HUES6 (cell line): ENCODE measurements around the gene FAF1.
"Not testable (repeated sequence)": the region's sequence is repeated elsewhere in the genome, so short reads cannot be mapped to it uniquely, and the experiment has no call there.

Source experiments
- H3K27ac ChIP-seq: 2 replicates; pipeline ENCODE4 v1.7.0; 2013; ENCODE audit warnings: low read depth, mild to moderate bottlenecking, low read length, inconsistent platforms
- H3K27me3 ChIP-seq: 2 replicates; pipeline ENCODE4 v1.6.1; 2013; ENCODE audit warnings: low read length; ENCODE audit not compliant: control insufficient read depth, insufficient read depth
- H3K36me3 ChIP-seq: 2 replicates; pipeline ENCODE4 v1.6.1; 2013; ENCODE audit warnings: low read length; ENCODE audit not compliant: control insufficient read depth, insufficient read depth
- H3K4me1 ChIP-seq: 2 replicates; pipeline ENCODE4 v1.6.1; 2013; ENCODE audit warnings: low read length; ENCODE audit not compliant: control insufficient read depth, insufficient read depth
- H3K4me3 ChIP-seq: 2 replicates; pipeline ENCODE4 v1.5.1; 2013; ENCODE audit warnings: low read depth, low read length
- H3K9ac ChIP-seq: one replicate; pipeline ENCODE4 v1.6.1; 2013; ENCODE audit warnings: mild to moderate bottlenecking, low read length
- H3K9me3 ChIP-seq: 2 replicates; pipeline ENCODE4 v1.6.1; 2013; ENCODE audit warnings: low read depth, low read length; ENCODE audit not compliant: control insufficient read depth, insufficient read depth

FAF1 gene

GRCh38 chr1:50930965-50931737 lies 28.9 kb downstream of the FAF1 start:
- no peaks in the 10 kb centered on the region for H3K36me3 ChIP-seq
- no peaks in the 10 kb centered on the region for H3K9me3 ChIP-seq
- no peak overlapping the region for H3K4me3 ChIP-seq
- H3K27ac ChIP-seq: no peak overlapping the region
- peaks cover 5% of the 10 kb centered on the region; the same call in 1 of the 2 replicates for H3K4me1 ChIP-seq
- no peaks in the 10 kb centered on the region for H3K27me3 ChIP-seq
- no peak overlapping the region for H3K9ac ChIP-seq

DNA sequence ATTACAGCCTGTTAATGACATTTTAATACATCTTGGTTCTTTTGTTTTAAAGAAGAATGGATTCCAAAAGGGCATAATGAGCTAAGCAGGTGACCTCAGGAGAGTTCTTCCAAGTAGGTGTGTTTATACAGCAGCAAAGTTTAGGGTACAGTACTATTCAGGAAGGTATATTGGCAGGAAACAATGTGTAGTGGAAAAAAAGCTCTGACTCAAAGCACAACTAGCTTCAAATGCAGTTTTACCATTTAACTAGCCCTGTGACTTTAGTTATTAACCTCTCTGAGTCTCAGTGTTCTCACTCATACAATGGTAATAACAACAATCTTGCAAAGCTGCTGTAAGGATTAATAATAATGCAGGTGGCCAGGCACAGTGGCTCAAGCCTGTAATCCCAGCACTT lies 29.9 kb downstream of the FAF1 start:
- Histone ChIP-seq H3K9ac (no peak overlapping the region), H3K4me3 (no peak overlapping the region), H3K27ac (no peak overlapping the region), H3K27me3 (no peaks in the 10 kb centered on the region), H3K36me3 (no peaks in the 10 kb centered on the region), H3K4me1 (no peaks in the 10 kb centered on the region), H3K9me3 (no peaks in the 10 kb centered on the region)

DNA sequence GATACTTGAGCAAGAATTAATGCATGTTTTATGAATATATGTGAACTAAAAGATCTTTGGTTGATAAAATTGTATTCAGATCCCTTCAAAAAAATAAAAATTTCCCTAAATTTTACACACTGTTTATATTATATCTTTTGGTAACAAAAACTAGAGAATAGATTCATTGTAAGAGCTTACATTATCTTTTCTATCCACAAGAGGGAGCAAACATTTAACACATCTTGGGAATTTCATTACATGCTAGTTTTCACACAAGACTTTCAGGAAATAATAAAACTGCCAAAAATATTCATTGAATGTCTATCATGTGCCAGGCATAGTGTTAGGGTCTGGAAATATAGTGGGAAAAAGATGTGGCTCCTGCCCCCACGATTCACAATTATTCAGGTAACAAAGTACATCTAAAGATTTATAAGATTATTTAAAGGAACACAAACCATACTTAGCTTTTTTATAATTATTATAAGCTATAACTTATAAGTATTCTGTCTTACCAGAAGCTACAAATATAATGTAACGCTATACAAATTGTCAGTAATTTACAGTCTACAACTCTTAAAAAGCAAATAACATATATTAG lies 30.6 kb downstream of the FAF1 start:
- no peak overlapping the region for H3K9ac ChIP-seq
- H3K27me3 ChIP-seq: no peaks in the 10 kb centered on the region
- H3K9me3 ChIP-seq: peaks cover under 1% of the 10 kb centered on the region; the same call in 1 of the 2 replicates
- no peaks in the 10 kb centered on the region for H3K4me1 ChIP-seq
- H3K27ac ChIP-seq: no peak overlapping the region
- no peaks in the 10 kb centered on the region for H3K36me3 ChIP-seq
- H3K4me3 ChIP-seq: no peak overlapping the region

GRCh38 chr1:50923564-50923963 lies 36.5 kb downstream of the FAF1 start:
- Histone ChIP-seq H3K4me3 (no peak overlapping the region), H3K27me3 (no peaks in the 10 kb centered on the region), H3K9me3 (peaks cover 5% of the 10 kb centered on the region; the same call in 1 of the 2 replicates), H3K9ac (no peak overlapping the region), H3K36me3 (no peaks in the 10 kb centered on the region), H3K27ac (no peak overlapping the region), H3K4me1 (no peaks in the 10 kb centered on the region)

GRCh38 chr1:50921029-50921428 lies 39.0 kb downstream of the FAF1 start:
- no peak overlapping the region for H3K27ac ChIP-seq

GRCh38 chr1:50920409-50920808 lies 39.7 kb downstream of the FAF1 start:
- H3K9ac ChIP-seq: no peak overlapping the region
- no peaks in the 10 kb centered on the region for H3K4me1 ChIP-seq
- no peaks in the 10 kb centered on the region for H3K36me3 ChIP-seq
- H3K4me3 ChIP-seq: no peak overlapping the region
- no peak overlapping the region for H3K27ac ChIP-seq
- peaks cover 5% of the 10 kb centered on the region; the same call in 1 of the 2 replicates for H3K9me3 ChIP-seq
- H3K27me3 ChIP-seq: no peaks in the 10 kb centered on the region

More at GRCh38 chr1:50921029-50921428, 39.0 kb downstream of the FAF1 start:
- H3K27me3 ChIP-seq: no peaks in the 10 kb centered on the region
- no peaks in the 10 kb centered on the region for H3K36me3 ChIP-seq
- H3K4me3 ChIP-seq: no peak overlapping the region
- H3K4me1 ChIP-seq: no peaks in the 10 kb centered on the region
- no peak overlapping the region for H3K9ac ChIP-seq
- H3K9me3 ChIP-seq: peaks cover 5% of the 10 kb centered on the region; the same call in 1 of the 2 replicates

DNA sequence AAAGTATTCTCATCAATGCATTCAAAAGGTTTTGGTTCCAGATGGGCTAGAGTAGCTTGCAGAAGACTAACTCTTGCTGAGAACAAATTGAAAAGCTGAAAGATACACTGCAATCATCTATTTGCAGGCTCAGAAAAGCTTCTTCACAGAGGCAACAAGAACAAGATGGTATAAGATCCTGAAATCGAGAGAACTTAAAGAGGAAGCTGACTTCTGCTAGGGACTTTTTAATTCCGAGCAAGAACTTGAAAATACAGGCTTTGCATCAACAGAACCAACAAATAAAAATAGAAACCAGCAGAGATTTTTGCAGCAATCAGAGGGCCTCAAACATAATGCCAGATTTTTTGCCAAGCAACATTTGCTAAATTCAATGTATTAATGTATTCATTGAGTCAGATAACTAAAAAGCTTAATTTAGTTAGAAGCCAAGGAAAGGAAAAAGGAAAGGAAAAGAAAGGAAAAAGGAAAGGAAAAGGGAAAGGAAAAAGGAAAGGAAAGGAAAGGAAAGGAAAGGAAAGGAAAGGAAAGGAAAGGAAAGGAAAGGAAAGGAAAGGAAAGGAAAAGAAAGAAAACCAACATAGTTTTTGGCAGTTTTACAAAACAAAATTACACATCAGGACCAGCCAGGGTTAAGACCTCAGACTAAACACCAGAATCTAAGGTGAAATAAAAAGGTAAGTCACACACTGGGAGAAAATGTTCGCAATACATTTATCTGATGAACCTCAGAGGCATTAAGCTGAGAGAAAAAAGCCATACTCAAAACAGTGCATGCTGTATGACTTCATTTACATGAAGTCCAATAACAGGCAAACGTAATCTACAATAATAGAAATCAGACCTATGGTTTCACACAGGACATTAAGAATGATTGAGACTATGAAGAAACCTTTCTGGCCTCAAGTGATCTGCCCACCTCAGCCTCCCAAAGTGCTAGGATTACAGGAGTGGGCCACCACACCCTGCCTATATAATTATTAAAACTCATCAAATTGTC lies 42.6 kb downstream of the FAF1 start:
- no peaks in the 10 kb centered on the region for H3K27me3 ChIP-seq
- H3K4me3 ChIP-seq: no peak overlapping the region
- H3K4me1 ChIP-seq: no peaks in the 10 kb centered on the region
- H3K36me3 ChIP-seq: no peaks in the 10 kb centered on the region
- H3K9ac ChIP-seq: no peak overlapping the region
- H3K27ac ChIP-seq: no peak overlapping the region
- H3K9me3 ChIP-seq: no peaks in the 10 kb centered on the region

GRCh38 chr1:50915621-50916020 lies 44.4 kb downstream of the FAF1 start:
- Histone ChIP-seq H3K9me3 (peaks cover 6% of the 10 kb centered on the region; the same call in 1 of the 2 replicates), H3K9ac (no peak overlapping the region), H3K27me3 (no peaks in the 10 kb centered on the region), H3K4me1 (no peaks in the 10 kb centered on the region), H3K27ac (no peak overlapping the region), H3K36me3 (no peaks in the 10 kb centered on the region), H3K4me3 (no peak overlapping the region)

GRCh38 chr1:50913954-50914353 lies 46.1 kb downstream of the FAF1 start:
- Histone ChIP-seq H3K27ac (no peak overlapping the region), H3K4me3 (no peak overlapping the region), H3K9ac (no peak overlapping the region), H3K9me3 (peaks cover 6% of the 10 kb centered on the region; the same call in 1 of the 2 replicates), H3K27me3 (no peaks in the 10 kb centered on the region), H3K4me1 (no peaks in the 10 kb centered on the region), H3K36me3 (no peaks in the 10 kb centered on the region)

GRCh38 chr1:50910356-50910755 lies 49.7 kb downstream of the FAF1 start:
- H3K36me3 ChIP-seq, H3K27ac ChIP-seq, H3K9ac ChIP-seq, H3K27me3 ChIP-seq, H3K4me1 ChIP-seq, H3K9me3 ChIP-seq: not testable (repeated sequence)
- peak overlapping the region; percentile 48 for H3K4me3 ChIP-seq
